Peyer's patch (tissue), 4 donors: Measurements from ENCODE around the gene ROBO1.

Experiments
- POLR2A ChIP-seq, 2 donors: fragments of 450-650 bp; IDR thresholded peaks; one replicate each; pipeline ENCODE4 v1.5.1; 2017; ENCODE audit warnings: antibody characterized with exemption in 2 of 2, mild to moderate bottlenecking in 2 of 2, moderate library complexity in 2 of 2
- TF ChIP-seq, protein P1 (sequence below), 6 experiments: fragments of 450-650 bp in 4 of 6; fragments of 200-600 bp in 2 of 6; sonication (generic) in 1 of 6; IDR thresholded peaks; one replicate each; pipeline ENCODE4 v1.5.1; 2017 to 2019; ENCODE audit warnings: antibody characterized with exemption in 6 of 6, mild to moderate bottlenecking in 3 of 6, moderate library complexity in 1 of 6

DNA sequence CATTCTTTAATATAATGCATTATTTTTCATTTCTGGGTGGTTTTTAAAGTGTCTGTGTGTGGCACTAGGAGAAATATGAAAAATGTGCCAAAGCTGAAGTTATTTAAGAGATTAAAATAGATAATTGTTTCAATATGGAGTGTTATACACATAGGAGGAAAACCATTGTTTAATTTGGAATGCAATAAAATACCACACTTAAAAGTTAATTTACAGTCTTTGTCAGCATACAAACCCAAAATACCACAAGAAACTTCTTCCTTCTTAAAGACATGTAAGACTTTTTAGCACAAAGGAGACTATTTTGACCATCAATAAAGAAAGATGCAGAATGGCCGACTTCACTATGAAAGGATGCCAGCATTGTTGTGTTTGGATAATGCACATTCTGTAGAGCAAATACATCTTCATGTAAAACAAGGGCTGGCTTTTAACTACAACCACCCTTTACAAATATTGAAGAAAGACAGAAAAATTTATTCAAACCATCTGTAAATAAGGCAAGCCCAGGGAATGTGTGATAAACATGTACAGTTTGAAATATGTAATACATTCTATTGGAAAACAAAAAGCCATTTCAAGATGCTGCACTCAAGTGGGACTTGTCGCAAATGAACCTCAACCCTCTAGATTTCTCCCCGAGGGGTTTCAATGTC is 1146.6 kb downstream of the ROBO1 start:
- TF ChIP-seq, protein P1, sequence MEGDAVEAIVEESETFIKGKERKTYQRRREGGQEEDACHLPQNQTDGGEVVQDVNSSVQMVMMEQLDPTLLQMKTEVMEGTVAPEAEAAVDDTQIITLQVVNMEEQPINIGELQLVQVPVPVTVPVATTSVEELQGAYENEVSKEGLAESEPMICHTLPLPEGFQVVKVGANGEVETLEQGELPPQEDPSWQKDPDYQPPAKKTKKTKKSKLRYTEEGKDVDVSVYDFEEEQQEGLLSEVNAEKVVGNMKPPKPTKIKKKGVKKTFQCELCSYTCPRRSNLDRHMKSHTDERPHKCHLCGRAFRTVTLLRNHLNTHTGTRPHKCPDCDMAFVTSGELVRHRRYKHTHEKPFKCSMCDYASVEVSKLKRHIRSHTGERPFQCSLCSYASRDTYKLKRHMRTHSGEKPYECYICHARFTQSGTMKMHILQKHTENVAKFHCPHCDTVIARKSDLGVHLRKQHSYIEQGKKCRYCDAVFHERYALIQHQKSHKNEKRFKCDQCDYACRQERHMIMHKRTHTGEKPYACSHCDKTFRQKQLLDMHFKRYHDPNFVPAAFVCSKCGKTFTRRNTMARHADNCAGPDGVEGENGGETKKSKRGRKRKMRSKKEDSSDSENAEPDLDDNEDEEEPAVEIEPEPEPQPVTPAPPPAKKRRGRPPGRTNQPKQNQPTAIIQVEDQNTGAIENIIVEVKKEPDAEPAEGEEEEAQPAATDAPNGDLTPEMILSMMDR (IDR thresholded peaks at IDR 0.05) = no peak
- no peak for TF ChIP-seq POLR2A (IDR thresholded peaks at IDR 0.05)
